Endothelial cell of umbilical vein (primary cell): ENCODE data around the gene C4orf54. TPM values are rescaled to one million over a fixed set of nuclear protein-coding genes. Genes with fewer than 3 reads are reported as not detected.

Source experiments
- BruUV-seq: library from RNA; stranded (reverse); fragments of 400-500 nt; replicated peaks from 2 replicates; lab custom pipeline; 2021; lab: Mats Ljungman, UMichigan
- CTCF ChIA-PET: fragments of 300-600, 350-600 bp; sonication (Branson Sonifier 250); formaldehyde crosslinking; loops from one replicate; lab custom pipeline; 2021; ENCODE audit warnings: antibody characterized with exemption, inconsistent platforms; lab: Charles Lee
- POLR2A ChIA-PET: fragments of 300-600, 350-600 bp; sonication (Branson Sonifier 250); formaldehyde crosslinking; loops from one replicate; lab custom pipeline; 2021; ENCODE audit warnings: antibody characterized with exemption, inconsistent platforms; lab: Charles Lee
- DNase-seq: peaks from one replicate; pipeline ENCODE4 v3.0.0-alpha.2; 2011; ENCODE audit warnings: low read depth, low spot score
- FAIRE-seq: peaks from 2 replicates; lab custom pipeline; 2011; peaks lifted over from hg19 to GRCh38; lab: Jason Lieb, UNC
- H2AFZ ChIP-seq: 2 replicates; pipeline ENCODE4 v1.6.0; 2012; ENCODE audit warnings: low read depth, low read length, control low read depth, inconsistent platforms
- H3K27ac ChIP-seq: 2 replicates; pipeline ENCODE4 v1.5.1; 2011; ENCODE audit warnings: low read depth, mild to moderate bottlenecking, control low read depth, low read length, moderate library complexity; ENCODE audit not compliant: insufficient read depth
- H3K27me3 ChIP-seq, 2 experiments: 2 replicates each; pipeline versions ENCODE4 v1.6.0 to v1.6.1; 2011; ENCODE audit warnings: low read length in 2 of 2, mixed read lengths in 1 of 2; ENCODE audit not compliant: control insufficient read depth in 2 of 2, insufficient read depth in 2 of 2
- H3K36me3 ChIP-seq, 2 experiments: 2 replicates in 1 of 2; 3 replicates in 1 of 2; pipeline ENCODE4 v1.5.1; 2011; ENCODE audit warnings: low read length in 2 of 2, mild to moderate bottlenecking in 1 of 2, moderate library complexity in 1 of 2; ENCODE audit not compliant: control insufficient read depth in 2 of 2, insufficient read depth in 2 of 2; ENCODE audit errors: extremely low read depth in 1 of 2
- H3K4me1 ChIP-seq: 3 replicates; pipeline ENCODE4 v1.5.1; 2011; ENCODE audit warnings: mild to moderate bottlenecking, low read length; ENCODE audit not compliant: control insufficient read depth, insufficient read depth; ENCODE audit errors: extremely low read depth
- H3K4me2 ChIP-seq: 2 replicates; pipeline ENCODE4 v1.6.1; 2011; ENCODE audit warnings: low read length, control low read depth, mixed read lengths; ENCODE audit not compliant: insufficient read depth
- H3K4me3 ChIP-seq, 3 experiments: fragments of 200-600 bp in 1 of 3; sonication (generic), shearing (Covaris generic) in 1 of 3; replicated peaks in 1 of 3; 2 replicates each; pipeline ENCODE4 v1.5.1; 2011 to 2016; ENCODE audit warnings: control low read depth in 3 of 3, low read length in 3 of 3, mild to moderate bottlenecking in 2 of 3, inconsistent platforms in 1 of 3, low read depth in 1 of 3, moderate library complexity in 1 of 3; ENCODE audit not compliant: insufficient read depth in 1 of 3
- H3K79me2 ChIP-seq: 2 replicates; pipeline ENCODE4 v1.6.0; 2012; ENCODE audit warnings: low read length, inconsistent platforms; ENCODE audit not compliant: control insufficient read depth, insufficient read depth
- H3K9ac ChIP-seq: replicated peaks from 2 replicates; pipeline ENCODE3; 2011; ENCODE audit warnings: low read length, control low read depth; ENCODE audit not compliant: insufficient read depth; ENCODE audit errors: extremely low read depth
- H3K9me1 ChIP-seq: replicated peaks from 3 replicates; pipeline ENCODE4 v1.6.0; 2011; ENCODE audit warnings: mild to moderate bottlenecking, low read length; ENCODE audit not compliant: control insufficient read depth, insufficient read depth; ENCODE audit errors: extremely low read depth
- H3K9me3 ChIP-seq: replicated peaks from 2 replicates; pipeline ENCODE4 v1.5.1; 2012; ENCODE audit warnings: low read length, inconsistent platforms; ENCODE audit not compliant: control insufficient read depth, insufficient read depth
- H4K20me1 ChIP-seq: replicated peaks from 2 replicates; pipeline ENCODE3; 2011; ENCODE audit warnings: mild to moderate bottlenecking, low read length; ENCODE audit not compliant: control insufficient read depth, insufficient read depth; ENCODE audit errors: extremely low read depth
- CTCF ChIP-seq, 2 donors: IDR thresholded peaks; 1 replicate in 1 of 2; 2 replicates in 1 of 2; pipeline ENCODE4 v1.5.1; 2011; ENCODE audit warnings: low read length in 2 of 2, mild to moderate bottlenecking in 2 of 2, moderate library complexity in 2 of 2, control low read depth in 1 of 2, inconsistent platforms in 1 of 2, low read depth in 1 of 2; ENCODE audit not compliant: insufficient read depth in 1 of 2; ENCODE audit errors: extremely low read depth in 1 of 2
- EZH2 ChIP-seq: IDR thresholded peaks from 2 replicates; pipeline ENCODE4 v1.6.1; 2012; ENCODE audit warnings: borderline replicate concordance, low read depth, mild to moderate bottlenecking, moderate library complexity, low read length, inconsistent platforms; ENCODE audit not compliant: severe bottlenecking
- GATA2 ChIP-seq: IDR thresholded peaks from 2 replicates; pipeline ENCODE4 v1.7.0; 2011; ENCODE audit warnings: low read depth, mild to moderate bottlenecking, moderate library complexity, mixed read lengths, low read length; ENCODE audit not compliant: insufficient read length, insufficient read depth
- JUN ChIP-seq: IDR thresholded peaks from 2 replicates; pipeline ENCODE4 v1.6.1; 2011; ENCODE audit warnings: borderline replicate concordance, low read depth; ENCODE audit not compliant: insufficient read length, insufficient read depth
- MYC ChIP-seq: IDR thresholded peaks from one replicate; pipeline ENCODE4 v1.6.1; 2011; ENCODE audit warnings: mild to moderate bottlenecking, low read depth, low read length
- POLR2A ChIP-seq: IDR thresholded peaks from 2 replicates; pipeline ENCODE4 v1.6.1; 2012; ENCODE audit warnings: low read depth, mild to moderate bottlenecking, control low read depth, low read length
- POLR2AphosphoS5 ChIP-seq: IDR thresholded peaks from 2 replicates; pipeline ENCODE4 v1.6.1; 2012; ENCODE audit warnings: low read depth, mild to moderate bottlenecking, control low read depth, low read length, moderate library complexity; ENCODE audit not compliant: insufficient read depth
- dilution Hi-C: fragments of 300-500 bp; cut with MboI; formaldehyde crosslinking; loops from one replicate; pipeline ENCODE4 v1.15.0; 2019; ENCODE audit warnings: low sequenced_read_pairs; ENCODE audit not compliant: extremely low pct_ligation_motif_present
- intact Hi-C: fragments of 100-400 bp; cut with micrococcal nuclease; formaldehyde crosslinking; loops from one replicate; pipeline ENCODE4 v1.10.0; 2022
- polyA plus RNA-seq, 4 experiments: library from polyadenylated mRNA; depleted of rRNA in 3 of 4; stranded (reverse) in 3 of 4; unstranded in 1 of 4; fragments of >200 nt; gene quantifications; 2 replicates each; pipeline versions ENCODE4 v1.2.1 to v1.2.3, GENCODE V29; 2011 to 2012; ENCODE audit warnings: missing spikeins in 1 of 4
- total RNA-seq: library from RNA; stranded (reverse); gene quantifications from 2 replicates; pipeline ENCODE4 v1.2.3, GENCODE V29; 2021
- TF ChIP-seq, protein P1 (sequence below): IDR thresholded peaks from 2 replicates; pipeline ENCODE4 v1.6.1; 2011; ENCODE audit not compliant: insufficient read depth, insufficient read length

The C4orf54 gene
- total and polyA plus RNA-seq, 2 donors (not counting 3 experiments of a cell fraction or from before 2014, with no cell fraction given): not detected

GRCh38 chr4:99637174-99637573 lies 20.5 kb downstream of the C4orf54 start:
- dilution Hi-C loops: no loop called here
- POLR2A ChIA-PET: no interaction called here
- no peaks in the 10 kb centered on the region for H3K9me3 ChIP-seq
- no peaks in the 10 kb centered on the region for H3K79me2 ChIP-seq
- no TSS peak for BruUV-seq
- no peak overlapping the region for H2AFZ ChIP-seq
- TF ChIP-seq POLR2A (no peak), CTCF (IDR thresholded peaks at IDR 0.05; ENCODE audit: extremely low read depth in 1 of 2, insufficient read depth in 1 of 2, low read depth in 1 of 2, low read length in 2 of 2) (no peak), GATA2 (no peak), MYC (no peak), EZH2 (no peak), JUN (no peak), POLR2AphosphoS5 (no peak)
- TF ChIP-seq, protein P1, sequence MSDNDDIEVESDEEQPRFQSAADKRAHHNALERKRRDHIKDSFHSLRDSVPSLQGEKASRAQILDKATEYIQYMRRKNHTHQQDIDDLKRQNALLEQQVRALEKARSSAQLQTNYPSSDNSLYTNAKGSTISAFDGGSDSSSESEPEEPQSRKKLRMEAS: no peak
- DNase-seq (no peak), FAIRE-seq (no peak)
- no peaks in the 10 kb centered on the region for H3K4me1 ChIP-seq
- H3K36me3 ChIP-seq: no peaks in the 10 kb centered on the region
- CTCF ChIA-PET: no interaction called here
- H3K4me2 ChIP-seq: no peak overlapping the region
- H3K9me1 ChIP-seq: no peaks in the 10 kb centered on the region
- intact Hi-C loops: no loop called here
- no peak overlapping the region for H3K27ac ChIP-seq
- no peak overlapping the region for H3K9ac ChIP-seq
- no peaks in the 10 kb centered on the region for H4K20me1 ChIP-seq
- no peak overlapping the region for H3K4me3 ChIP-seq
- no peaks in the 10 kb centered on the region for H3K27me3 ChIP-seq
